H1 (cell line): Measurements from ENCODE around the gene CRX. TPM values are rescaled to one million over a fixed set of nuclear protein-coding genes. Genes with fewer than 3 reads are reported as not detected.

ENCODE experiments used
- CTCF ChIA-PET: fragments of 300-600 bp; sonication (Branson Sonifier 250); formaldehyde crosslinking; loops from one replicate; lab custom pipeline; 2021; ENCODE audit not compliant: partially characterized antibody; lab: Charles Lee
- POLR2A ChIA-PET: fragments of 300-600 bp; sonication (Branson Sonifier 250); formaldehyde crosslinking; loops from one replicate; lab custom pipeline; 2021; ENCODE audit warnings: inconsistent platforms; ENCODE audit not compliant: partially characterized antibody; lab: Charles Lee
- DNase-seq, 2 experiments: peaks; one replicate each; pipeline versions ENCODE4 v3.0.0 to v3.0.0-alpha.2; 2010 to 2022; ENCODE audit warnings: low spot score in 2 of 2, low read depth in 1 of 2, mixed read lengths in 1 of 2
- FAIRE-seq: peaks from 2 replicates; lab custom pipeline; 2011; peaks lifted over from hg19 to GRCh38; lab: Jason Lieb, UNC
- H2AFZ ChIP-seq: 2 replicates; pipeline ENCODE4 v1.8.1; 2012; ENCODE audit warnings: low read length, inconsistent platforms
- H2AK5ac ChIP-seq: 2 replicates; pipeline ENCODE4 v1.6.1; 2013; ENCODE audit warnings: low read depth, low read length
- H2BK120ac ChIP-seq: replicated peaks from 2 replicates; pipeline ENCODE3; 2013; ENCODE audit warnings: low read depth, low read length, inconsistent platforms
- H2BK12ac ChIP-seq: 2 replicates; pipeline ENCODE4 v1.6.1; 2013; ENCODE audit warnings: low read depth, low read length
- H2BK15ac ChIP-seq: 2 replicates; pipeline ENCODE4 v1.6.1; 2013; ENCODE audit warnings: low read length
- H2BK20ac ChIP-seq: 2 replicates; pipeline ENCODE4 v1.6.1; 2013; ENCODE audit warnings: low read length
- H2BK5ac ChIP-seq: 2 replicates; pipeline ENCODE4 v1.6.1; 2013; ENCODE audit warnings: low read depth, low read length
- H3K14ac ChIP-seq: 2 replicates; pipeline ENCODE4 v1.6.1; 2013; ENCODE audit warnings: inconsistent platforms; ENCODE audit not compliant: insufficient read length
- H3K18ac ChIP-seq: 2 replicates; pipeline ENCODE4 v1.6.1; 2013; ENCODE audit warnings: low read length; ENCODE audit errors: extremely low read depth
- H3K23ac ChIP-seq: 2 replicates; pipeline ENCODE4 v1.6.1; 2013; ENCODE audit warnings: inconsistent platforms; ENCODE audit not compliant: insufficient read length
- H3K23me2 ChIP-seq: 2 replicates; pipeline ENCODE4 v1.6.1; 2013; ENCODE audit warnings: low read depth, low read length
- H3K27ac ChIP-seq: 2 replicates; pipeline ENCODE4 v1.6.1; 2011; ENCODE audit warnings: low read depth, low read length, inconsistent platforms
- H3K27me3 ChIP-seq, 4 experiments: replicated peaks in 1 of 4; 1 replicate in 1 of 4; 2 replicates in 3 of 4; pipeline versions ENCODE4 v1.6.1 to v1.8.1; 2011 to 2013; ENCODE audit warnings: low read length in 3 of 4, mild to moderate bottlenecking in 3 of 4, inconsistent platforms in 2 of 4, mixed read lengths in 2 of 4, moderate library complexity in 1 of 4; ENCODE audit not compliant: control insufficient read depth in 3 of 4, insufficient read depth in 3 of 4; ENCODE audit errors: extremely low read depth in 1 of 4
- H3K36me3 ChIP-seq, 4 experiments: 2 replicates each; pipeline versions ENCODE4 v1.6.1 to v1.8.1; 2011 to 2013; ENCODE audit warnings: mild to moderate bottlenecking in 4 of 4, low read length in 3 of 4, moderate library complexity in 2 of 4, control low read depth in 1 of 4, inconsistent platforms in 1 of 4; ENCODE audit not compliant: insufficient read depth in 4 of 4, control insufficient read depth in 2 of 4
- H3K4ac ChIP-seq: replicated peaks from 2 replicates; pipeline ENCODE3; 2013; ENCODE audit warnings: low read length, low read depth, mixed read lengths, inconsistent platforms; ENCODE audit not compliant: insufficient read length
- H3K4me1 ChIP-seq, 4 experiments: replicated peaks in 1 of 4; 1 replicate in 1 of 4; 2 replicates in 3 of 4; pipeline versions ENCODE4 v1.6.1 to v1.8.1; 2011 to 2013; ENCODE audit warnings: low read length in 3 of 4, inconsistent platforms in 2 of 4, mixed read lengths in 1 of 4; ENCODE audit not compliant: insufficient read depth in 4 of 4, control insufficient read depth in 3 of 4
- H3K4me2 ChIP-seq, 2 experiments: 2 replicates each; pipeline versions ENCODE4 v1.6.1 to v1.8.1; 2011 to 2013; ENCODE audit warnings: low read depth in 2 of 2, low read length in 2 of 2, control low read depth in 1 of 2, inconsistent platforms in 1 of 2, mild to moderate bottlenecking in 1 of 2; ENCODE audit not compliant: insufficient read depth in 1 of 2
- H3K4me3 ChIP-seq, 4 experiments: fragments of 200-600, 300-600 bp in 1 of 4; sonication (generic), shearing (Covaris generic), sonication (Bioruptor Twin) in 1 of 4; 2 replicates each; pipeline versions ENCODE4 v1.5.1 to v1.8.1; 2011 to 2016; ENCODE audit warnings: low read length in 4 of 4, low read depth in 3 of 4, control low read depth in 2 of 4, inconsistent platforms in 2 of 4, mild to moderate bottlenecking in 2 of 4, mixed read lengths in 1 of 4, moderate library complexity in 1 of 4; ENCODE audit not compliant: insufficient read depth in 2 of 4; ENCODE audit errors: extremely low read depth in 1 of 4
- H3K56ac ChIP-seq: replicated peaks from 2 replicates; pipeline ENCODE3; 2013; ENCODE audit warnings: low read depth, mild to moderate bottlenecking, mixed read lengths, low read length, inconsistent platforms; ENCODE audit not compliant: insufficient read length
- H3K79me1 ChIP-seq: 2 replicates; pipeline ENCODE4 v1.6.1; 2013; ENCODE audit warnings: low read depth, low read length, control low read depth
- H3K79me2 ChIP-seq, 2 experiments: 2 replicates each; pipeline versions ENCODE4 v1.6.1 to v1.8.1; 2012 to 2013; ENCODE audit warnings: low read length in 2 of 2, mild to moderate bottlenecking in 2 of 2, inconsistent platforms in 1 of 2; ENCODE audit not compliant: insufficient read depth in 2 of 2, control insufficient read depth in 1 of 2
- H3K9ac ChIP-seq, 4 experiments: replicated peaks in 1 of 4; 1 replicate in 1 of 4; 2 replicates in 3 of 4; pipeline versions ENCODE4 v1.6.1 to v1.8.1; 2011 to 2013; ENCODE audit warnings: low read depth in 3 of 4, low read length in 3 of 4, control low read depth in 2 of 4, mild to moderate bottlenecking in 2 of 4, moderate library complexity in 2 of 4, inconsistent platforms in 1 of 4; ENCODE audit errors: extremely low read depth in 1 of 4
- H3K9me3 ChIP-seq, 2 experiments: 2 replicates each; pipeline versions ENCODE4 v1.6.1 to v1.8.1; 2012 to 2013; ENCODE audit warnings: mild to moderate bottlenecking in 2 of 2, moderate library complexity in 2 of 2, control low read depth in 1 of 2, inconsistent platforms in 1 of 2, low read depth in 1 of 2, low read length in 1 of 2, mixed read lengths in 1 of 2; ENCODE audit not compliant: insufficient read depth in 2 of 2
- H4K20me1 ChIP-seq, 2 experiments: replicated peaks in 1 of 2; 2 replicates each; pipeline versions ENCODE3 to v1.8.1; 2011 to 2013; ENCODE audit warnings: inconsistent platforms in 2 of 2, low read length in 2 of 2, mild to moderate bottlenecking in 1 of 2; ENCODE audit not compliant: insufficient read depth in 2 of 2, control insufficient read depth in 1 of 2
- H4K5ac ChIP-seq: 2 replicates; pipeline ENCODE4 v1.6.1; 2013; ENCODE audit warnings: low read length, low read depth, mixed read lengths, inconsistent platforms; ENCODE audit not compliant: insufficient read length
- H4K8ac ChIP-seq: 2 replicates; pipeline ENCODE4 v1.8.0; 2013; ENCODE audit warnings: mild to moderate bottlenecking, moderate library complexity, low read length, inconsistent platforms; ENCODE audit not compliant: insufficient read depth; ENCODE audit errors: extremely low read depth
- H4K91ac ChIP-seq: replicated peaks from 2 replicates; pipeline ENCODE3; 2013; ENCODE audit warnings: low read length, mixed read lengths, inconsistent platforms; ENCODE audit not compliant: insufficient read length
- WGBS, 2 experiments: shearing (Covaris generic) in 1 of 2; methylation state at CpG; one replicate each; pipeline versions ENCODE4 v1.1.6 to v1.1.7; 2013 to 2015; ENCODE audit warnings: low lambda C conversion rate in 2 of 2, mixed read lengths in 2 of 2, inconsistent platforms in 1 of 2, low coverage in 1 of 2, missing lambda C conversion rate in 1 of 2; ENCODE audit not compliant: insufficient replicate concordance in 2 of 2, insufficient coverage in 1 of 2, insufficient read length in 1 of 2; ENCODE audit errors: extremely low coverage in 1 of 2, missing lambda C conversion rate in 1 of 2; 5-methylcytosine and 5-hydroxymethylcytosine counted together
- polyA plus RNA-seq, 7 experiments: library from polyadenylated mRNA; depleted of rRNA in 3 of 7; stranded (reverse) in 5 of 7; unstranded in 2 of 7; fragments of >200 nt in 5 of 7; fragments of 200-250 nt in 2 of 7; gene quantifications; 1 replicate in 5 of 7; 2 replicates in 1 of 7; 4 replicates in 1 of 7; pipeline versions ENCODE4 v1.2.1 to v1.2.3, GENCODE V29; 2011 to 2013; ENCODE audit warnings: missing spikeins in 2 of 7, mixed read lengths in 2 of 7
- total RNA-seq: library from RNA; stranded (reverse); fragmentation: NEBNext Ultra II Directional; extraction: Animal tissue kit (Norgen Biotek cat#: 25700); gene quantifications from 2 replicates; pipeline ENCODE4 v1.2.1, GENCODE V29; 2021
- TF ChIP-seq, protein P1 (sequence below): IDR thresholded peaks from 2 replicates; pipeline ENCODE4 v1.6.1; 2012; ENCODE audit warnings: inconsistent platforms

Gene CRX
- total and polyA plus RNA-seq, 2 of the 8 experiments (the other 6 are each of a cell fraction or from before 2014, with no cell fraction given): 0.08 TPM; not detected in 1

DNA sequence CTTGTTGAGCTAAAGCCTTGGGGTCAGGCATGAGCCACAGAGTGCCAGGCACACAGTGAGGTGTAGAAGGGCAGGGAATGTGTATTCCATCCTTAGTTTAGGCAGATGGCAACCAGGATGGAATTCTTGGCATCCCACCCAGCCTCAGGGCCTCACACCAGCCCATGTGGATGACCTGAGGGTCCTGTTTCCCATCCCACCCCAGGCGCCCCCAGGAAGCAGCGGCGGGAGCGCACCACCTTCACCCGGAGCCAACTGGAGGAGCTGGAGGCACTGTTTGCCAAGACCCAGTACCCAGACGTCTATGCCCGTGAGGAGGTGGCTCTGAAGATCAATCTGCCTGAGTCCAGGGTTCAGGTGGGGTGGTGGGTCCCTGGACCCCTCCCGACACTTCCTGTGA is 14.3 kb downstream of the CRX start:
- Histone ChIP-seq H4K20me1 (peaks cover 0 to 3% of the 10 kb centered on the region in 2 experiments), H3K23ac (no peak overlapping the region), H3K23me2 (no peaks in the 10 kb centered on the region; the same call in 1 of the 2 replicates), H3K27ac (no peak overlapping the region), H2BK120ac (no peak overlapping the region), H4K91ac (no peak overlapping the region), H3K18ac (no peak overlapping the region), H3K56ac (no peak overlapping the region), H4K8ac (no peak overlapping the region), H3K4me2 (no peak overlapping the region), H2BK12ac (no peak overlapping the region), H3K14ac (no peak overlapping the region), H3K36me3 (no peaks in the 10 kb centered on the region), H3K79me2 (no peaks in the 10 kb centered on the region), H3K79me1 (no peaks in the 10 kb centered on the region), H3K4me1 (peaks cover 0 to 8% (median 4%) of the 10 kb centered on the region in 4 experiments; a peak in 3 of 7 replicates), H3K4me3 (no peak overlapping the region), H2AK5ac (no peak overlapping the region), H2BK5ac (0 out of 2 replicates have a peak overlapping the region, but pooled peaks have one; percentile 3), H4K5ac (no peak overlapping the region), H3K9me3 (no peaks in the 10 kb centered on the region)
- CTCF ChIA-PET: interaction anchor here (0.6 to 2.1 kb wide), 6 partner anchors 8 to 40 kb away, joined by 3 to 6 read pairs (median 4); no protein-coding TSS in a partner anchor
- DNase-seq (no peak), FAIRE-seq (no peak)
- 84% methylated on average over 8 of the region's 8 CpGs; no CpG with 5 or more reads in 1 of the 2 experiments for whole genome bisulfite sequencing, 2 experiments
- POLR2A ChIA-PET: no interaction called here
- TF ChIP-seq, protein P1, sequence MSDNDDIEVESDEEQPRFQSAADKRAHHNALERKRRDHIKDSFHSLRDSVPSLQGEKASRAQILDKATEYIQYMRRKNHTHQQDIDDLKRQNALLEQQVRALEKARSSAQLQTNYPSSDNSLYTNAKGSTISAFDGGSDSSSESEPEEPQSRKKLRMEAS: no peak
- TF ChIP-seq, all 59 proteins: peak for 0
- Histone ChIP-seq H2BK15ac (peak overlapping the region; percentile 94; the same call in 1 of the 2 replicates), H3K9ac (no peak overlapping the region), H2AFZ (no peak overlapping the region), H3K27me3 (no peaks in the 10 kb centered on the region), H2BK20ac (no peak overlapping the region), H3K4ac (no peak overlapping the region)
